Stimulated activated CD4-positive, alpha-beta T cell treated with anti-CD3 and anti-CD28 coated beads, Interleukin-1b, Interleukin-23, amount 100 ng/mL, for 24 hours (primary cell): ENCODE data around the gene PLXNA2.
A peak's percentile ranks its signal among the peaks of the same experiment; 100 is the strongest.

ENCODE experiments used
- DNase-seq, 4 experiments: peaks; one replicate each; pipeline ENCODE4 v3.0.0-alpha.2; 2020; ENCODE audit warnings: low read depth in 4 of 4, low spot score in 1 of 4

PLXNA2 gene

DNA sequence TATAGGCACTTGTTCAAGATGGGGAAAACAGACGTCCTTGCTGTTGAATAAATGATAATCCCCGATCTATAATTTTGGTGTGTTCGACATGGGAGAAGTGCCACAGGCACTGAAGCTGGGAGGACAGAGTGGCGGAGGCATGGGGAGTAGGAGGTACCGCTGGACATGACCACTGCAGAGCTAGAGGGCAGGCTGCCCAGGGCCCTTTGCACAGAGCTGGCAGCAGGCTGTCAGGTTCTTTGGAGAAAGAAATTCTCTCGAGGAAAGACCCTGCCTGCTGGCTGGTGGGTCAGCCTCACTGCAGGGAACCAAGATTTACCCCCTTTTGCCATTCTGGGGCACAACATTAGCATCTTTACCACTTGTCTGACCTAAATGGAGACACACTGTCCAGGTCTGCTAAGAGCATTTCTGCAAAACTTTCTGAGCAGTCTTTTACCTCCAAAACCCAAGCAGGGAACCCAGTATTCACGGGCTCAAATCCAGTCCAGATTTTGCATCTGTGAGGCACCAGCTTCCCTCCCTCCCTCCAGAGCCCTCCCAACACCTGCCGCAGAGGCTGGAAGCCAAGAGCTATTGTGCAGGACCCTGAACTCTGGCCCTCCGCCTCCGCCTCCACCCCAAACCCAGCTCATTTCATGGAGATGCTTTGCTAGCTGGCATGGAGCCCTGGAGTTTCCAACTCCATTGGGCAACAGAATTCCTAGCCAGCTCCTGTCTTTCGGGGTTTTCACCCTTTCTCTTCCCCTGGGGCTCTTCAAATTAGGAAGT is 142.3 kb downstream of the PLXNA2 start:
- no peak for DNase-seq

DNA sequence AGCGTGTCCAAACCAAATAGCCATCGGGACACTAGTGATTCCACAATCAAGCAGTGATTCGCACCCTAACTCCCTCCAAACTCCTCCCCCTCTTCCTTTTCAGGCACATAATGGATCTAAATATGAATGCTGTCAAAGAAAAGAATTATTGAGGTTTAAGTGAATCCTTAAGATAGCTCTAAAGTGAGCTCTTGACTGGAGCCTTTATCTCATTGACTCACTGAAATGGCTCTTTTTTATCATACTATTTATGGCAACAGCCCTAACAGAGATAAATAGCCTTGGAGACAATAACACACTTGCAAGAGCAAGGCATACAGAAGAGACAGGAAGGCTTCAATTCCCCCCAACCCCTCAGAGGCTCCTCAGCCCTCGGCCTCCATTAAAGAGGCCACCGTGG is 143.3 kb downstream of the PLXNA2 start:
- no peak for DNase-seq

DNA sequence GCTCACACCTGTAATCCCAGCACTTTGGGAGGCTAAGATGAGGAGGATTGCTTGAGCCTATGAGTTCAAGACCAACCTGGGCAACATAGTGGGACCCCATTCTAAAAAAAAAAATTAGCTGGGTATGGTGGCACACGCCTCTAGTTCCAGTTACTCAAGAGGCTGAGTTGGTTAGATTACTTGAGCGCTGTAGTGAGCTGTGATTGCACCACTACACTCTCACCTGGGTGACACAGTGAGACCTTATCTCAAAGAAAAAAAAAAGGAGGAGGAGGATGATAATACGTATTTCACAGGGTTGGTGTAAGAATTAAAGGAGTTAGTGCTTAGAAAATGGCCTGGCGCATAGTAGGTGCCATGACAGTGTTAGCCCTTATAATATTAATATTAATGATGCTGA is 144.1 kb downstream of the PLXNA2 start:
- no peak for DNase-seq

DNA sequence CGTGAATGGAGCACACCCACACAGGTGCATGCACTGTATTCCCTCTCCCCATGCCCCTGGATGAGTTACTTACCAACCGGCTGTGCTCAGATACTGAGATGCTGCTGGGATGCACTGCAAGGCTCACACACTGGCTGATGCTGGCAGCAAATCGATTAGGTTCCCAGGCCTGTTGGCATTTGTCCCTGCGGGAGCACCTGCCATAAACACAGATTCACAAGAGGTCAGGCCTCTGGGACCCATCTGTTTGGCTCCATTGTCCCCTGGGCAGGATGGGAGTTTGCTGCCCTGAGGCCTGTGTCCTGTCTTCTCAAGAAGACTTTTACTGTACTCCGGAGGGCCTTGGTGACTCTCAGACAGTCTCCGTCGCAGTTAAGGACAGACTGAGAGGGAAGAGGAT is 145.4 kb downstream of the PLXNA2 start:
- no peak for DNase-seq

DNA sequence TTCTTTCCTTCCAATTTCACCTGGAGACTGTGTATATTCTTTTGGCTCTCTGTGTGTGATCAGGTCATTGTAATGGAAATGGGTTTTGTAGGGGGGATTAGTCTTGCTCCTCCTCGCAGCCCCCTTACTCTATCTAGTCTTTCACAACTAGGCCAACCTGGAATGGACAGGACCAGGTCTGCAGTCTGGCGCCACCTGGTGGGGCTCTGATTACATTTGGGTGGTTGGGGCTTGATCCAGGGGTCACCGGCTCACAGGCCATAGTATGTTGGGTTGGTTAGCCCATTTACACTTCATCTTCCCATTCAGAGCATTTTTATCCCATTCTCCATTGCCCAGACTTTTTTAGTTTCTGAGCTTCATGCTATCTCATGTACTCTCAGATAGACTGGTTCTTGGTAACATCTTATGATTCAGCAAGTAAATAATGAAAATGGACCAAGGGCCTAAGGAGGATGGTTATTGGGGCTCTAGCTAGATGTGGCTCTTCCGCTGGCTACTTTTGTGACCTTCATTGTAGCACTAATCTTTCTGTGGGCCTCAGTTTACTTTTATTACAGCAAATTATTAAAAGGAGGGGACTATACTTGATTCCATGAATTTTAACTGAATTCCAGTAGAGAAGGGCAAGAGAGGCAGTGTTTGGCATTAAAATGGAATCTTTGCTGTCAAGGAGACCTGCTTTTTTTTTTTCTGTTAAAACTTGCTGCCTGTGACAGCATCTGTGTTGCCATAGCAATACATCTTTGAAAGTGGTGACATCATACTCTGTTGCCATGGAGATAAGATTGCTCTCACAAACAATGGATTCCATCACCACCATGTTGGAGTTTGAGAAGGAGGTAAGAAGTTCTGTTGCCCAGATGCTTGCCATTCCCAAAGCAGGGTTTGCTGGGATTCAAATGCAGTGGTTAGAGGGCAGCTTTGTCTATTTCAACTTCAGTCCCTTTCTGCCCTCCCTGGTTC is 150.1 kb downstream of the PLXNA2 start:
- DNase-seq, result peak; percentile 27 to 45 (median 38)

DNA sequence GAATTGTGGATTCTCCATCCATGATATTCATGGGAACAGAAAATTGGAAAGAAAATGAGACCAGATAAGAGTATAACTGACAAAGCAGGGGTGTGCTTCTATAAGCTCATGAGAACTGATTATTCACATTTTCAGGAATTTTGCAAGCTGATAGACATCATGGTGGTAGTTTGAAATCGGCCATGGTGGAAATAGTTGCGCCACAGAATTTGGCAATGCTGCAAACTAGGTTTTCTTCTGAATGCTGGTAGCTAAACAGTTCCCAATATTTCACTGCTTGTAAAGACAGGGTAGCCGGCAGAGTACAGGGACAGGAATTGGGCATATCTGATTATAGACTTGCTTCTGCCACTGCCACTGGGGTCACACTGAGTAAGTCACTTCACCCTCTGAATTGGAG is 151.1 kb downstream of the PLXNA2 start:
- no peak for DNase-seq

DNA sequence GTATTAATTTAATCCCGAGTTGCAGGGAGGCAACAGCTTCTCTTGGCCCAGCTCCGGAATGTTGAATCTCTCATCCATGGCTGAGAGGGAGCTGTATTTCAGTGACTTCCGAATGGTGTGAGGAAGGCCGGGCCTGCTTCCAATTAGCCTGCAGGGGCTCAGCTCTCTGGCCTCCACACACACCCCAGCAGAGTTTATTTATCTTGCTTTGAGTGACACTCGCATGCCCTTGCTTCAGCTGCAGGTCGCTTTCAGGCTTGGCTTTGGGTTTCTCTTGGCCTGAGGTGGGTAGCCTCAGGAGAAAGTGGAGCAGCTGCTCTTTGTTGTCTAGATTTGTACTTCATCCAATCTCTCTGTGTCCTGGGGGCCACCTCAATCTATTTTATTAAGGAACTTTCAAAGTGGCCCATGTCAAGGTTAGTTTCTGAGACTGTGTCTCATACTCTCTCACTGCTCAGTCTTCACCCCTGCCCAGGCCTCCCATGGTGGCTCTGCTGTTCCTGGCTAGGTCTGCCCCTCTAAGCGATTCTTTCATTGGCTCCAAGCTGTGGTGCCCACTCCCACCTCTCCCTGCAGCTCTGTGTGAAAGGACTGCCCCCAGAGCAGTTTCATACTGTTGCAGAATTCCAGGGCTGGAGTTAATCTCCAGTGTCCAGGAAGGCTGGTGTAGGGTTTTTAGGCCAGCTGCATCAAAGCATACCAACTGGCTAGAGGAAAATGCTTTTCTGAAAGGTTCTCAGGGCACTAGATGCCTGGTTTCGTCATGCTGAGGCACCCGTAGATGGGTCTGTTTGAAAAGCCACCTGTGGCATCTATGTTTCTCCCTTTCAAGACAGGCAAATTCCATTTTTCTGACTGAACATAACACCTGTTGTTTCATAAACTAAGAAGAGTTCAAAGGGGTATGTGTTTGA is 153.5 kb downstream of the PLXNA2 start:
- DNase-seq, result no peak

DNA sequence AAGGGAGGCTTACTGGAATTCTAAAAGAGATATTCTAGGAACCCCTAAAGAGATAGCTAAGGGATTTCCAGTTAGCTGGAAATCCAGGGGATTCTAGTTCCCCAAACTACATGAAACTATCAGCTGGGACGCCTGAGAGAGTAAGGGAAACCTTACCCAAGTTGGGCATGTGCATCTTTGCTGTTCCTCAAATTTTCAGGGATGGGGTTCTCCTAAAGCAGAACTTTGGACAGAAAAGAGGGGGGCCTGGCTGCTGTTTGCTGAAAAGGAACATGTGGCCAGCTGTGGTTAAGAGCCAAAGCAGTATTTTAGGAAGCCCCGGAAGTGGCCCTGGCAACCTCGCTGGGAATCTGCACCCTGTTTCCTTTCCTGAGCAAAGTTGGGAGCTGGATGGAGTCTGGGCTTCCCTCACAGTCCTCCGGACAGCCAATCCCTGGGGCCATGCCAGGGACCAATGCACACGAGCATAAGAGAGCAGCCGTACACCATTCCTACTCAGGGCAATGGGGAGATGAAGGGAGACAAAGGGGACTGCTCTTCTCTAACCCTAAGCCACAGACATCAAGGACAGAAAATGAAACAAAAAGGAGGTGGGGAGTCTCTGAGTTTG is 154.3 kb downstream of the PLXNA2 start:
- no peak for DNase-seq

DNA sequence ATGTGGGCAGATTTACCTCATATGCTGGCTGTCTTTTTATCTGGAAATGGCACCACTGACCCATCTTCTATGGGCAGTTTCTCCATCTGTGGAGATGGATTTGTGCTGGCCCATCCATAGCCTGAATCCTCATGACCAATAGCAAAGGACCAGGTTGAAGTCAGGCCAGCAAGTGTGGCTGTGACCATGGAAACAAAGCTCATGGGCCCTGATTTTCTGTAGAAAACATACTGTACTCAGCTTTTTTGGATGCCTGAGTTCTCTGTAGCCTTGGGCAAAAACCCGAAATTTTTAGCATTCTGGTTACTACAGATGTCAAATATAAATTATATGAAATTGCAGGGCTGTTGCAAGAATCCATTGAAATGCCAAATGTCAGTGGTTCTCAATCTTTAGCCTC is 155.0 kb downstream of the PLXNA2 start:
- DNase-seq, result no peak

DNA sequence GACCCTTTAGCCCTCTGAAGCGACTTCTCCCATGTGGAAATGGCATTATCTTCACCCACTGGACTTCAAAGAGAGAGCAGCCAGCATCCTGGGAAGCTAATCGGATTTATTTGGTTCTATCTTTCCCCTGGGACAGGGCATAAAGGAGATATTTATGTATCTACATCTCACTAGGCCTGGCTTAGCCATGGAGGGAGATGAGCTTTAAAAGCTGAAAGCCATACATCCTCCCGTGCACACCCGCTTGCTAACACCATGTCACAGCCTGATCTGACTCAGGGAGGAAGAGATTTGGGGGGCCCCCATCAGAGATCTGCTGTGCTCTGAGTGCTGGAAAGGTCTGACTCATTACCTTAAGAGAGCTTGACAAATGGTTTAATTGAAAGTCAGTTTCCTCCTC is 155.9 kb downstream of the PLXNA2 start:
- DNase-seq, result no peak

DNA sequence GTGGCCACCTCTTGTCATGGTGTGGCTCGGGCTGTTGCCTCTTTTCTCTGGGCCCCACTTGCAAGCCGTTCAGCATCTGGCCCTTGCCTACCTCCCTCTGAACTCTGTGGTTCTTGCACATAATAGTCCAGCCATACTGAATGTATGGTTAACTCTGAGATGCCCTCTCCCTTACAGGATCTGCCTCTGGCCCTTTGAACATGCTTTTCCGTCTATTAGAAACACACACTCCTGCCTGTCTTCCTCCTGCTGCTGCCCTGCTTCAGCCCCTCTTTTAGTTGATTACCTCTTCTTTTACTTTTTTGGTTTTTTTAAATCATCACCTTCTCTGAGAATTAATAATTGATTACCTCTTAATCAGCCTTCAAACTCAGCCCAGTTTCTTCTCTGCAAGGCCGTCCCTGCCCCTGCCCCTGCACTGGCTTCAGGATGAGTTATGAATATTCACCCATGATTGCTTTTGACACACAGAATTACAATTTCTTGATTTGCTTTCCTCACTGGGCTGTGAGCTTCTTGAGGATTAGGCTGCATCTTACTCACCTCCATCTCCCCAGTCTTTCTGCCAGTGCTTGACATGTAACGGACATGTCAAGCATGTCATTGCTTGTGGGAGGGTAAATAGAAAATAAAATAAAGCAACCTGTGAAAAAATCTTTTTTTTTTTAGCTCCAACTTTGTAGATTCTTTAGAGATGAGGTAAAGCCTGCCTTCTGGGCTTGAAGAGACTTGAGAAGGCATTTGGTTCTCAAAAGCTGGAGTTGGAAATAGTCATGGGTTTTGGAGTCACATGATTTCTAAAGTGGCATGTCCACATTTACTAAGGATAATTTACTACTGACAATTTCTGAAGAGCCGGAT is 158.3 kb downstream of the PLXNA2 start:
- no peak for DNase-seq

DNA sequence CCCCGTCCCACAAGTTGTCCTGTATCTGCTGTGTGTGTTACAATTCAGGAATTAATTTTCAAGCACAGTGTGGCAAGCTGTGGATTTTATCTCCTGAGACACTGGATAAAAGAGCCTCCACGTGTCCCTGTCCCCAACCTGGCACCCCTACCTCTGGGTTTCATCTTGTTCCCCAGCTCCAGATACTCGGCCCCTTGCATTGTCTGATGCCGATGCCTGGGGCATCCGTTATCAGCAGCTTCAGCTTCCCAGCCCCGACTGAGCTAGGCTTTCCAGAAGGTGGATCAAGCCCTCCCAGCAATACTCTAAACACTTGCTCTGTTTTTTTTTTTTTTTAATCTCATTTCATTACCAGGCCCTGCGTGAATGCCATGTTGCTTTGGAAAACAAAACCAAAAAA is 159.4 kb downstream of the PLXNA2 start:
- DNase-seq, result no peak

DNA sequence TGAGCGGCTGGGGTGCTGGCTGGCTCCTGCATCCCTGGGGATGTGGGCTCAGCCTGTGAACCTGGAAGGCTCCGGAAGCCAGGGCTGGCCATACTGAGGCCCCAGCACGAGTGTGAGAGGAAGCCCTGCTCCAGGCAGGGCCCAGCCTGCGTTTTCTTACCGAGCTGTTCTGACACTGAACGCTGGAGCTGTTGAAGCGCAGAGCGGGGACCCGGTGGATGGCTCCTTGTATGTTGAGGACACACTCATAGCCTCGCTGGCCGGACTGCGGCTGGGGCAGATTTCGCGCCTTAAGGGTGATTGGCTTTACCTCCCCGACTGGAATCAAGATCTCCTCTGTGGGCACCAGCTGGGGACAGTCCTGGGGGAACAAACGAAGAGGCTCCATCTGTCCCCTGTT is 160.0 kb downstream of the PLXNA2 start:
- DNase-seq, result no peak

DNA sequence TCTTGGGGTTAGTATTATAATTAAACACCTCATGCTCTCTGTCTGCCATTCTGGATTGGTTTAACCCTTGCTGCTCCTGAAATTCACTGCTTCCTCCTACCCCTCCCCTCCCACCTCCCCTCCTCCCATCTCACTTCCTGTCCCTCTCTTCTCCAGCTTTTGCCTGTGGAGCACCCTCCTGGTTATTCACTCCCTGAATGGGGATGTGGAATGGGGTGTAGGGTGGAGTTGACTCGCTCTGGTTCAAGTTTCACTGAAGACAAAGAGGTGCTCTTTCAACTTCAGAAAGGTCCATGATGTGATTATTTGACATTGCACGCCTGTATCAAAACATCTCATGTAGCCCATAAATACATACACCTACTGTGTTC is 160.5 kb downstream of the PLXNA2 start:
- DNase-seq, result no peak

DNA sequence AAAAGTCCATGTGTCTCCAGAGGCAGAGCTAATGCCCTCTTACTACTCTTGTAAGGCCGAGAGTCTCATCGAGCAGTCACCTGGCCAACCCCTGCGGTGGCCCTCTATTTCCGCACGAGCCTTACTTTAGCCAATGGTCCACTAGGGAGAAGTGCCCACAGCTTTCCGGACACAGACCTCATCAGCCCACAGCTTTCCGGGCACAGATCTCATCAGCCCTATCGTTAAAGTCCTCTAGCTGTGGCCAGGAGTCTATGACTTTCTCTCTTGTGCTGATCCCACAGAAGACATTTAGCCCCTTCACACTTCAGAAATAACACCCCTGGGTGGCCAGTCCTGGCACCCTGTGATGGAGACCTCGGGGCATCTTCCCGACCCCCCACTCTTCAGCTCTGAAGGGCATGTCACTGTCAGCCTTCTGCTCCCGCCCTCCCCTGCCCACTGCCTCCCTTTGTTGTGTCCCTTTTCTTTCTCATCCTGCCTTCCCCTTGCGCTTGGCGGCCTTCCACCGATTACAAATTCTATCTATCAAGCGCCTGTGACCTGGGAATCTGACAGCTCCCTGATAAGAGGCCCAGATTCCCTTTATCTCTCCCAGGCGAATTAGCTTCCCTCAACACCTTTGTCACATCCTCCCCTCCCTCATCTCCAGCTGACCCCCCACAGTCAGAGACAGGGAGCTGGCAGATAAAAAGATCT is 161.0 kb downstream of the PLXNA2 start:
- no peak for DNase-seq

DNA sequence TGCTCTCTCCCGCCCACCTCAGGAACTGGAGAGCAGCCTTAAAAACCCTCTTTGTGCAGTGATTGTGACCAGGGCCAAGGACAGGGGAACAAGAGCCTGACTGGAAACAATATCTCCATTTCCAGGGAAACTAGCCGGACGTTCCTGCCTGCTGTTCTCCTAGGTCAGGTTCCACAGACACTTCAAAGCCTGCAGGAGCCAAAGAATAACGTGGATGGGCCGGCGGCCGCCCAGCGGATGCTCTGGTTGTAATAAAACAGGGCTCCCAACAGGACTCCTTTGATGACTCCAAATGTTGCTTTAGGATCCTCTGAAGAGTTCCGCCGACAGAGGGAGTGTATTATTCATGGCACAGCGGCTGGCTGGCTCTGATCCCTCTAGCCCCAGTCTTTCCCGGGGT is 162.2 kb downstream of the PLXNA2 start:
- no peak for DNase-seq

DNA sequence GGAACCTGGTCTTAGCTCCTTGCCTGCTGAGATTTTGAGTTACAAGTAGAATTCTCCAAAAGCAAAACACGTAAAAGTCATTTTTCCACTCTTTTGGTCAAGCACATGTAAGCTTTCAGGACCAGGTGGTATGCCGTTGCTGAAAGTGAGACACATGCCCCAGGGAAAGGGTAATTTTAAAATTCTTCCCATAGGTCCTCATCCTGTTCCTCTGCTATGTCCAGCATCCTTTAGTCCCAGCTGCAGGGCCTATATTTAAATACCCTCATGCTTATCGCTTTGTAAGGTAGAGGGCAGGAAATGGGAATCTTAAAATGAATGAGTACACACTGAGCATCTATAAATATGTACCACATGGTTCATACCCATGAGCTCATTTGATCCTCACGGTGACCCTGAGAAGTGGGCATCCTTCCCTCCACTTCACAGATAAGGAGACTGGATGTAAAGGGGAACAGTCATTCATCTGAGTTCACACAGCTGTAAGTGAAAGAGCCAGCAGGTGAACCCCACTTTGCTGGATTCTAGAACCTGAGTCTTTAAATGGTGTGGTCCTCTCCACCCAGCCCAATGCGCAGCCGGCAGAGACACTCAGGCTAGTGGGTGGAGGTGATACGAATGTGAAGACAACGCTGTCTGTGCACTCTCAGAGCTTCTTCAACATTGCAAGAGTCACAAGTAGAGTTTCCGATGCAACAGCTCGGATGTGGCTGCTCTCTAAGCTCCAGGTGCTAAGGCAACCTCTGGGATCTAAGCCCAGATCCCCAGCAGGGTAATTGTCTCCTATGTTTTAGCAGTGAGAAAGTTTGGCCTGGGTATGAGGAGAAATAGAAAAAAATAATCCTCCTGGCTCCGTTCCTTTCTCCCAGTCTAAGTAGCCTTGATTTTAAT is 163.5 kb downstream of the PLXNA2 start:
- no peak for DNase-seq

DNA sequence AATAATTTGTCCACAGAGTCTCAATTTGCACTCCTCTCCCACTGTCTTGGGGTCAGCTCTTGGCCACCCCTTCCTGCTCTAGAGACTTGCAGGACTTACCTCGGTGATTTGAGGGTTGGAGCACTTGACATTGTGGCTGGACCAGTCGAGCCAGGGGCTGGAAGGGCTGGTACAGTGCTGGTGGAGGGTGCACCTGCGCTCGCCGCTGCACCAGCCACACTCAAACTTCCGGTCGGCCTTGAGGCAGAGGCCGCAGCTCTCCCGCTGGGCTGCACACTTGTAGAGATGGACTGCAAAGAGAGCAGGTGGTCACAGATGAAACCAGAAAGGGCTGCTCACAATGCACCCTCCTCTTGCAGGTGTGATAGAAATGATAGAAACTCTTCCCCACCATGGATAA is 165.0 kb downstream of the PLXNA2 start:
- no peak for DNase-seq
